ENCODE results near the gene MDFI.

- TF ChIP-seq POLR2A (IDR thresholded peaks at IDR 0.05) = no peak
- no peak for TF ChIP-seq CTCF (IDR thresholded peaks at IDR 0.05)
Observed at GRCh38 chr6:41595166-41595565, 43.1 kb upstream of the MDFI start.
